Stimulated activated CD4-positive, alpha-beta T cell treated with anti-CD3 and anti-CD28 coated beads, Interleukin-15, amount 100 ng/mL, for 1 hour (primary cell): ENCODE measurements around the gene FAM76B.

Experiments
- DNase-seq, 2 donors: peaks; one replicate each; pipeline ENCODE4 v3.0.0-alpha.2; 2020; ENCODE audit warnings: low read depth in 1 of 2, low spot score in 1 of 2

FAM76B gene

GRCh38 chr11:95732930-95733602, 56.5 kb downstream of the FAM76B start:
- DNase-seq: no peak

DNA sequence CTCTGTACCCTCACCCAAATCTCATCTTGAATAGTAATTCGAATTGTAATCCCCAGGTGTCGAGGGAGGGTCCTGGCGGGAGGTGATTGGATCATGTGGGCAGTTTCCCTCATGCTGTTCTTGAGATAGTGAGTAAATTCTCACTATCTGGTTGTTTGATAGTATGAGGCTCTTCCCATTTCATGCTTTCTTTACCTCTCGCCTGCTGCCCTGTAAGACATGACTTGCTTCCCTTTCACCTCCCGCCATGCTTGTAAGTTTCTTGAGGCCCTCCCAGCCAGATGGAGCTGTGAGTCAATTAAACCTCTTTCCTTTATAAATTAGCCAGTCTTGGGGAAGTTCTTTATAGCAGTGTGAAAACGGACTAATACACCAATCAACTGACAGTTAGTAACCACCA, 60.1 kb downstream of the FAM76B start:
- no peak for DNase-seq

DNA sequence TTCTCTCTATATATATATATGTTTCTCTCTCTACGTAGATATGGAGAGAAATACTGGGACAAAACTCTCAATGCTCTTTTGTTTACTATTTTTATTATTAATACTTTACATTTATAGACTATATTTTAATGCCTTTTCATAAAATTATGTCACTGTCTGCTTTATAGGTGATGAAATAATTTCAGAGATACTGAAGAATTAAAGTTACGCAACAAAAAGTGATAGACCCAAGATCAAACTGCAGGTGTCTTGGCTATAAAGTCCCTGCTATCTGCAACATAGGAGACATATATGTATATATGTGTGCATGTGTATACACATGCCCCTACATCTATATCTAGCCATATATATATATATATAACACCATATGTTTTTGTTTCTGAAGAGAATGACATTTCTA, 60.8 kb downstream of the FAM76B start:
- no peak for DNase-seq

DNA sequence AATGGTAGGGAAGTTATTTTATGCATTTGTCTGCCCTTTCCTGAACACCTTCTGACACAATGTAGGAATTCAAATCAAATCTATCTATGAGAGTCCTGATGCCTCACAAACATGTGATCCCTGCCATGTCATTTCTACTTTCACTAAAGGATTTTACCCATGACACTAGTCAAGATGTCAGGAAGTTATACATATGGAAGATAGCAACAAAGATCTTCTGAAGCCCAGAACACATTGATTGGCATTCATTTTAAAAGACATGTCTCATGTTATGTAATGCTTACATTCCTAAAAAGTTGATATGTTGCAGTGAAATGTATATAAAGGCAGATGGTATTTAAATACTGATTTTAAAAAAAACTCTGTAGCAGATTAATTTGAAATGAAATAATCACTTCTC, 61.5 kb downstream of the FAM76B start:
- no peak for DNase-seq

DNA sequence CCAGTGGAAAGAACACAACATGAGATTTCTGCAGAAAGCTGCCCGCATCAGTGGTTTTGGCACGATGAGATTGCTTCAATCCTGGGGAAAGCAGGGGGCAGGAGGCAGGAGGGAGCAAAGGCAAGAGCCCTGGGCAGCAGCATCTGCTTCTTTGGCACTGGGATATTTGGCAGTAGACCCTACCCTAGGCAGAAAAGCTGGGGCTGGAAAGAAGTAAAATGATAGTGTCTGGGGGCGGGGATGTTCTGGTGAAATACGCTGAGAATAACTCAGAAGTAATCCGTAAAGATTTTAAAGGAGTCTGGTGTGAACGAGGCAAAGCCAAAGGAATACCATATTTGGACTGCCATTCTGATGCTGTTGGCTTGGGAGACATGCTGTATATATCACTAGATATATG, 62.0 kb downstream of the FAM76B start:
- no peak for DNase-seq

- DNase-seq: no peak
Measured at GRCh38 chr11:95727111-95727510, 62.5 kb downstream of the FAM76B start.

- no peak for DNase-seq
Measured at GRCh38 chr11:95725196-95725595, 64.4 kb downstream of the FAM76B start.

- no peak for DNase-seq
Measured at GRCh38 chr11:95723361-95723942, 66.1 kb downstream of the FAM76B start.

GRCh38 chr11:95720195-95720594, 69.4 kb downstream of the FAM76B start:
- no peak for DNase-seq
